HG03108 (cell line): Measurements from ENCODE around the gene ZNF248.
"Not testable (repeated sequence)": the region's sequence is repeated elsewhere in the genome, so short reads cannot be mapped to it uniquely, and the experiment has no call there.

Experiments used
- ATAC-seq: cut with Tn5 transposase; IDR thresholded peaks from one replicate; pipeline ENCODE4 v1.9.1; 2021; ENCODE audit warnings: moderate library complexity; ENCODE audit not compliant: unreplicated experiment

Gene ZNF248

DNA sequence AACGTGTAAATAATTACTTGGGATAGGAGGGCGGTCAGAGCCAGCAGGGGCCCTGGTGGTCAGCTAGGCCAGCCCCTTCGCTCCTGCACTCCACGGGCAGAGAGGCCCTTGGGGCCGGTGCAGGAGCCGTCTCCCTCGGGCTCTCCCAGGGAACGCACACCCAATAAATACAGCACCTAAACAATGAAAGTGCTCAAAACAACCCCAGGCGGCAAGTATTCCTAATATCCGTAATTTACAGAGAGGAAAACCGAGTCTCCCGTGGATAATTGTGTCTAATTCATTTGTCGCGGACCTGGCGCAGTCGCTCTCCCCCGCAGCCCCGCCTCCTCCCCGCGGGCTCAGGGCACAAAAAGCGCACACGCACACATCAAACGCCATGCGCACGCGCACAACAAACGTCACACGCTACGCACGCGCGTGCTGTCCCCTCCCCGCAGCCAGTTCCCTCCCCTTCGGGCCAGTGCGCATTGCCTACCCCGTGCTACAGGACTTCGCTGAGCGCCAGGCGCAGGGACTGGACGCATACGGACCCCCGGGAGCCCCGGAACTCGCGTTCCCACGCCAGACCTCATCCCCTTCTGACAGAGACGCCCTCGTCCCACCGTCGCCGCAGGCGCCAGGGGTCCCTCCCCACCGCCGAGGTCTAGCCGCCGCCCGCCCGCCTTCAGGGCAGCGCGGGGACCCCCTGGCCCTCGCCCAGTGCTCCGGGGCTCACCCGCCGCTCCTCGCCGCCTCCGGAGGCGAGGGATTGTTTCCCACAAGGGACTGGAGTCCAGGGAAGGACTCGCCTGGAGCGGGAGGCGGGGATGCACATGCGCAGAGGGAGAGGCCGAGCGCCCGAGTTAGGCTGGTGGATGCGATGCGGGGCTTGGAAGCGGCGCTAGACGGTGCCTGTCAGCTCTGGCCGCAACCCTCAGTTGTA lies at the start of gene ZNF248:
TSS of gene ZNF248 (minus strand) at position 324 of the 925 bp plus-strand sequence. CDS start 1,300 bp downstream, outside the sequence.
- peak; percentile 94 for ATAC-seq

DNA sequence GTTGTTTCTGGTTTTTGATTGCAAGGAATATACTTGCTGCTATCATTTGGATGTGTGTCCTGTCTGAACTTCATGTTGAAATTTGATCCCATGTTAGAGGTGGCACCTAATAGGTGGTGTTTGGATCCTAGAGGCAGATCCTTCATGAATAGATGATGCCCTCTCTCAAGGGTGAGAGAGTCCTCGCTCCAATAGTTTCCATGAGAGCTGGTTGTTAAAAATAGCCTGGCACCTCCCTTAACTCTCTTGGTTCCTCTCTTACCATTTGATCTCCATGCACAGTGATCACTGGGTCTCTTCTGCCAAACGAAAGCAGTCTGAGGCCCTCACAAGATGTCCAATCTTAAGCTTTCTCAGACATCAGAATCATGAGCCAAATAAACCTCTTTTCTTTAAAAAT lies 49.0 kb upstream of the ZNF248 start:
- ATAC-seq, result no peak

DNA sequence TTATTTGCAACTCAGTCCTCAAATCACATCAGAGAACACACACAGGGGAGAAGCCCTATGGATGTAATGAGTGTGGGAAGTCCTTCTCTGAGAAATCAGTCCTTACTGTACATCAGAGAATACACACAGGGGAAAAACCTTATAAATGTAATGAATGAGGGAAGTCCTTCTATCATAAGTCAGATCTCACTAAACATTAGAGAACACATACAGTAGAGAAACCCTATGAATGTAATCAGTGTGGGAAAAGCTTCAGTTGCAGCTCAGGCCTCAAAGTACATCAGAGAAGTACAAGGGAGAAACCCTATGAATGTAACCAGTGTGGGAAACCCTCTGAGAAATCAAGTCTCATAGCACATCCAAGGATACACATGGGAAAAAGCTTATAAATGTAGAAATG lies 39.0 kb upstream of the ZNF248 start:
- no peak for ATAC-seq

DNA sequence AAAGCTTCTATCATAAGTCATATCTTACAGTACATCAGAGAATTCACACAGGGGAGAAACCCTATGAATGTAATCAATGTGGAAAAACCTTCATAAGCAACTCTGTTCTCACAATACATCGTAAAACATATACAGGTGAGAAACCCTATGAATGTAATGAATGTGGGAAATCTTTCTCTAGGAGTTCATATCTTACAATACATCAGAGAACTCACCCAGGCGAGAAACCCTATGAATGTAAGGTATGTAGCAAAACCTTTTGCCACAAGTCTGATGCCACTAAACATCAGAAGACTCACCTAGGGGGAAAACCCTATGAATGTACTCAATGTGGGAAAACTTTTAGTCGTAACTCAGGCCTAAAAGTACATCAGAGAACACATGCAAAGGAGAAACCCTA lies 38.3 kb upstream of the ZNF248 start:
- no peak for ATAC-seq

DNA sequence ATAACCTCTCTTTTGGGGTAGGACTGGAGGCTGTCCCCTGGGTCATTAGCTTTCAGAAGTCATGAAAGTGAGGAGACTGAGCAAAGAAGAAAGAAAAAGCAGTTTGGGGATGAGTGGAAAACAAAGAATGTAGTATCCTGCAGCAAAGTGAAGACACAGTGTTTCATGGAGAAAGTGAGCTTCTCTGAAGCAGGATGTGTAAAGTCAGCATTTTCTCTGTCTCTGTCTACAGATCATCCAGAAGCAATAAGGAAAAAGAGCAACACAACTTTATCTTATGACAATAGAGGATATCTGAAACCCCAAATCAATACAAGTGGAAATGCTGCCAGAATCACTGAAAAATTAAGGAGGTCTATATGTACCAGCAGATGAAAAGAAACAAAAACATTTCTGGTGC lies 28.4 kb upstream of the ZNF248 start:
- ATAC-seq, result no peak

DNA sequence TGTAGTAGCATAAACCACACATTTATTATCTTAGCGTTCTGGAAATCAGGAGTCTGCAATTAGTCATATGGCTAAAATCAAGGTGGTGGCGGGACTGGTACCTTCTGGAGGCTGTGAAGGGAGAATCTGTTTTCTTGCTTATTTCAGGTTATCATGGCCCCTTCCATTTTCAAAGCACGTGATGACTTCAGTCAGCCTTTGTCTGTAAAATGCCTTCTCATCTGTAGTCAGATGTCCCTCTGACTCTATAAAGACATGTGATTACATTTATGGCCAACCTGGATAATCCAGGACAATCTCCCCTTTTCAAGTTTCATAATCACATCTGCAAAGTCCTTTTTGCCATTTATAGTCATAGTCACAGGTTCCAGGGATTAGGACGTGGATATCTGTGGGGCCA lies 15.5 kb upstream of the ZNF248 start:
- ATAC-seq, result no peak

DNA sequence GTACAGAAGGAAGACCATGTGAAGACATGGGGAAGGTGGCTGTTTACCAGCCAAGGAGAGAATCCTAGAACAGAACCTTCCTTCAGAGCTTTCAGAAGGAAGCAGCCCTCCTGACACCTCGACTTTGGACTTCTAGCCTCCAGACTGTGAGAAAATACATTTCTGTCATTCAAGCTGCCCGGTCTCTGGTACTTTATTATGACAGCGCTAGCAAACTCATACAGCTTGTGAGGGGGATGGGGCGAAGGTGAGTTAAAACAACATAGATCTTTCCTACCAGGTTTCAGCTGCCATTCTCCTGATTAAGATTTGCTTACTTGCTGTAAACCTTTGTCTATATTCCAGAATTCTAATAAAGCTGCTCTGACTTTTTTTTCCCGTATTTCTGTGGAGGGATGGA lies 14.9 kb upstream of the ZNF248 start:
- ATAC-seq, result no peak

DNA sequence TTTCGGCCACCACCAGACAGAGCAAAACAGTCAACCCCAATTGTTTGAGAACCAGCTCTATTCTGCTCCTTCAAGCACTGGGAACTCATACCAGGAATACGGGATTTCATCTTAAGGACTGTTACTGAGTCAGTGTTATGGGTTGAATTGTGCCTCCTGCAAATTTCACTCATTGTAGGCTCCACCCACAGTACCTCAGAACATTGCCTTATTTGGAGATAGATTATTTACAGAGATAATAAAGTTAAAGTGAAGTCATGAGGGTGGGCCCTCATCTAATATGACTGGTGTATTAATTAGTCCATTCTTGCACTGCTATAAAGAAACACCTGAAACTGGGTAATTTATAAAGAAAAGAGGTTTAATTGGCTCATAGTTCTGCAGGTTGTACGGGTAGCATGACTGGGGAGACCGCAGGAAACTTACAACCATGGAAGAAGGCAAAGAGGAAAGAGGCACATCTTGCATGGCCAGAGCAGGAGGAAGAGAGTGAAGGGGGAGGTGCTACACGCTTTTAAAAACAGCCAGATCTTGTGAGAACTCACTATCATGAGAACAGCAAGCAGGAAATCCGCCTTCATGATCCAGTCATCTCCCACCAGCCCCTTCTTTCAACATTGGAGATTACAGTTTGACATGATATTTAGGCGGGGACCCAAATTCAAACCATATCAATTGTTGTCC lies 14.3 kb upstream of the ZNF248 start:
- no peak for ATAC-seq

DNA sequence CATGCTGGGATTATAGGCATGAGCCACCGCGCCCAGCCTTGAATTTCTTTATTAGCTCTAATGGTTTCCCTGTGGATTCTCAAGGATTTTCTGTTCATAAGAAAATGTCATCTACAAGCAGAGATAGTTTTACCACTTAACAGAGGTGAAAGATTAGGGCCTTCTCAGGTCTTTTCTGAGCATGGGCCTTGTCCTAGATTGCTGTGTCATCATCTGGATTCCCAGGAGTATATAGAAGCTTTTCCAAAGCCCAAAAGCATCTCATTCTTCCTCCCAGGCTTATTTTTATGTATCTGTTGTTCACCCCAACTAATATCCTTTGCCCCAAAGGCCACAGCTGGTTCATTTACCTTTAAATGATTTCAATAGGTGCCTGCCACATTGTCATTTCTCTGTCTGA lies 13.7 kb upstream of the ZNF248 start:
- no peak for ATAC-seq

- ATAC-seq, result no peak
These were observed 11.4 kb upstream of the ZNF248 start for GRCh38 chr10:37868796-37869195.

DNA sequence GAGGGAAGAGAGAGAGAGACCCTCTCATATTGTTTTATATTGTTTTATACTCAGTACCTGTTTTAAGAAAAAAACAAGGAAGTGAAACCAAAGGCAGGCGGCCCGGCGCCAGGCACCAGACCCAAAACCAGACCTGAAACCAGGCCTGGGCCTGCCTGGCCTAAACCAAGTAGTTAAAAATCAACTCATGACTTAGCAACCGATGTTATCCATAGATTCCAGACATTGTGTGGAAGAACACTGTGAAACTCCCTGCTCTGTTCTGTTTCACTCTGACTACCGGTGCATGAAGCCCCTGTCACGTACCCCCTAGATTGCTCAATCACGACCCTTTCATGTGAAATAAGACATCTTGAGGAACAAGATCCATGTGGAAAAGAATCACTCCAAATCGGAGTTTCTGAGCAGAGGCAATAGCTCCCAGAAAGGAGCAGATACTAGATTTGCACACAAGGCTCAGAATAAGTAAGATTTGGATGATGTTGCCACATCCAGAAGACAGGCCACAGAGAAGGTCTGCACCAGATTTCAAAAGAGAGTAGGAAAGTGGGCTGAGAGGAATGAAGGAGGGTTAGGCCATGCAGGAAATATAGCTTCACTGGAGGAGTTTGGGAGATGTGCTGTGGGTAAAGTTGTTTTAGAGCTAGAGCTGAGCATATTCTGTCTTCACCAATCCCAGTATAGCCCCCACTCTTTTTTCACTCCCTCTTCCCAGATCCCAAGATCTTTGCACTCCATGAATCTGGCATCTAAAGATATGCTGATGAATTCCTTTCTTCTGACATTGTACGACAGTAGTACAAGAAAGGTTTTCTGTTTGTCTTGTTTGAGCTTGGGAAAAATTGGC lies 8.8 kb upstream of the ZNF248 start:
- ATAC-seq, result peak; percentile 35

- no peak for ATAC-seq
These were observed 7.9 kb upstream of the ZNF248 start for GRCh38 chr10:37865264-37865663.

DNA sequence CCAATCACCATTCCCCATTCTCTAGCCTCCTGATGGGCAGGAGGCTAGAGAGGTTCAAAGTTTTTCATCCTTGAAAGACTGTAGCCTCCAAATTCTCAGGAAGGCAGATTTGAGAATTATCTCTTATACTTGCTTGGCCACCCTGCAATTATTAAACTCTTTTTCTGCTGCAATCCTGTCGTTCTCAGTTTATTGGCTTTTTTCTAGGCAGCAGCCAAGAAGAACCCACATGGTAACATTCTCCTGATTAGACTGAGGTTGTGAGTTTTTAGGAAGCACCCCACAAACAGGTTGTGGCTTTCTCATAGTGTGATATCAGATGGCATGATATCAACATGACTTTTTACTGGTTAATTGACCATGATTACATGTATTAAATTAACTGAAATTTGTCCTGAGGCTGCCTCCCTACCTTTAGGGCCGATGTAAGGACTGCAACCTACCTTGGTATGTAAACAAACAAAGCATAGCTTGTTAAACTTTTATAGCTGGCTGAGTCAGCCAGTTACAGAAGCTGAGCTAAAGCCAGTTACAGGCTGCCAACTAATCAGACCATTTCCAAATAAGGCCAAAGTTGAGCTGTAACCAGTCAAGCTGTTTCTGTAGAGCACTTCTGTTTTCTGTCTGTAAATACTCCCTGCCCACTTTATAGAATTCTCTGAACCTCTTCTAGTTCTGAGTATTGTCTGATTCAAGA lies 3.2 kb upstream of the ZNF248 start:
- no peak for ATAC-seq

DNA sequence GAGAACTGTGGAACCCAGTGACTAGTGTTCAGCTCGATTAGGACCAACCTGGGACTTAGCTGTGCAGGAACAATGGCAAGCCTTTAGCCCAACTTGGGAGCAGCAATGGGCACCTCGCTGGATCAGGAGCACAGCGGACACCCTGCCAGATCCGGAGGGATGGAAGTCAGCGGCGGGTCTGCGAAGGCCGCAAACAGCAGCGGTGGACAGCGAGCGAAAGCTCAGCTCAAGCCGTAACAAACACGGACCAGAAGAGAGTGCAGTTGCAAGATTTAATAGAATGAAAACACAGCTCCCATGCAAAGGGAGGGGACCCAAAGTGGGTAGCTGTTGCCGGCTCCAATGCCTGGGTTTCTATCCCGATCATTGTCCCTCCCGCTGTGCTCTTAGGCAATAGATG lies 1.9 kb upstream of the ZNF248 start:
- not testable (repeated sequence) for ATAC-seq

DNA sequence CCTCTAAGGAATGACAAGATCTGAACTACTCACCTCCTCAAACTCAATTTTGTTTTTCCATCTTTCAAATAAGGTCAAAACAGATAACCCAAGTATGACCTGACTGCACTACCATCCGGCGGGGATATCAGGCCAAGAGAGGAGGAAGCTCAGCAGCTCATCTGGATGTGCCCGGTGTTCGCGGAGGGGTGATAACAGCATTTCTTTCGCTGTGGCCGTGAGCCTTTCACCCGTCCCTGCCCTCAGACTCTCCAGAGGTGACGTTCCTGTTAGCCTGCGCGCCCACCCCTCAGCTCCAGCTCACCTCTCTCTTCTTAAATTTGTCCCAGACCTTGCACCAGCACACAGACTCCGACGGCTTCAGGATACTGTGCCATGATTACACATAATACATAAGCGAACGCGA lies 526 bp downstream of the ZNF248 start:
- peak; percentile 19 for ATAC-seq

DNA sequence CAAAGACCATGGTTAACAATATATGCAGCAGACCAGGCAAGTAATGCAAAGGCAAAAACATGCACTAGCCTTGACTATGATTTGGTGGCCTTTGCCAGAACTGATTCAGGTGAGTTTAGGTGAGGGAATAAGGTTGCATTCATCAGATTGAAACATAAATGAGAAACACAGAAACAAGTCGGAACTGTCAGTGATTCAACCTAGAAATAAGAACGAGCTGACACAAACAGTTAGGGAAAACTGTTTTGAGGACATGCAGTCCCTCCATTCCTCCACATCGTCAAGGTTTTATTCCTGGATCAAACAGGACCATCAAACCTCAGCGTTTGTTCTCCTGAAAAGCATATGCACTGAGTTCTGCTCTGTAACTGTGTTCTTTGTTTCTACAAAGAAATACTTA lies 1.8 kb downstream of the ZNF248 start:
- no peak for ATAC-seq

DNA sequence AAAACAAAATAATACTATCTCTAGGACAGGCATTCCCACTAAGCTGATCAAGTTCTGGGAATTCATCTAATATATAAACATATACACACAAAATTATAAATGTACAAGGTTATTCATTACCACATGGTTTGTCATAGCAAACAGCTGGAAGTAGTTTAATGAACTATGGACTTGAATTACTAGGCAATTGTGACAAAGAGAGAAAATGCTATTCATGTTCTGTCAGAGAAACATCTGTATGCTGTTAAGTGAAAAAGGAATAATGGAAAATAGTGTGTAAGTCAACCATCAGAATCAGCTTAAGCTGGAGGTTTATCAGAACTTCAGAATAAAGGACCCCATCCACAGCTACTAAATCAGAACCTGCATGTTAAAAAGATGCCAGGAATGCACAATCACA lies 2.8 kb downstream of the ZNF248 start:
- ATAC-seq, result no peak

- no peak for ATAC-seq
These were observed 12.8 kb downstream of the ZNF248 start for GRCh38 chr10:37844644-37845043.

GRCh38 chr10:37839243-37839642 lies 18.2 kb downstream of the ZNF248 start:
- no peak for ATAC-seq

GRCh38 chr10:37831495-37832333 lies 25.7 kb downstream of the ZNF248 start:
- ATAC-seq, result no peak
